Upper lobe of left lung (tissue), 4 donors: ENCODE measurements around the gene NEO1.

Experiments used
- POLR2A ChIP-seq, 4 donors: fragments of 450-650 bp; IDR thresholded peaks; one replicate each; pipeline ENCODE4 v1.5.1; 2016 to 2017; ENCODE audit warnings: antibody characterized with exemption in 4 of 4, mild to moderate bottlenecking in 2 of 4
- POLR2AphosphoS5 ChIP-seq, 2 donors: sonication (generic); formaldehyde crosslinking; IDR thresholded peaks; one replicate each; pipeline ENCODE4 v1.5.1; 2017; ENCODE audit warnings: antibody characterized with exemption in 2 of 2
- TF ChIP-seq, protein P1 (sequence below), 6 experiments: fragments of 450-650 bp in 4 of 6; fragments of 200-600 bp in 2 of 6; sonication (generic) in 2 of 6; IDR thresholded peaks; one replicate each; pipeline ENCODE4 v1.5.1; 2016 to 2019; ENCODE audit warnings: antibody characterized with exemption in 6 of 6

DNA sequence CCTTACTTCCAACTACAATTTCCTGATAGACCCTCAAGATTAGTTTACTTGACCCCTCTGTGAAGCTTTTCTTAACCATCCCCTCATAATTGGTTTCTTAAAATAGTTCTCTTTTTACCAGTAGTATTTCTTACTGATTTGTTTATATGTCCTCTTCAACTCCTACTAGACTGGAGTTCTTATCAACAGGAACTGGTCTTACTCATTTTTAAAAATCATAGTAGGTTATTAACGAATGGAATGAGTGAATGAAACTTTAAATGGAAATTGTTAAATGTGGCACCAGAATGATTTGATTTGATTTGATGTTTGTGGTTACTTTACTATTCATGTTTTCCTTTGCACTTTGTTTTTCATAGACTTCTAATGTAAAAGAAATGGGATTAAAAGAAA, 91.5 kb downstream of the NEO1 start:
- TF ChIP-seq, protein P1, sequence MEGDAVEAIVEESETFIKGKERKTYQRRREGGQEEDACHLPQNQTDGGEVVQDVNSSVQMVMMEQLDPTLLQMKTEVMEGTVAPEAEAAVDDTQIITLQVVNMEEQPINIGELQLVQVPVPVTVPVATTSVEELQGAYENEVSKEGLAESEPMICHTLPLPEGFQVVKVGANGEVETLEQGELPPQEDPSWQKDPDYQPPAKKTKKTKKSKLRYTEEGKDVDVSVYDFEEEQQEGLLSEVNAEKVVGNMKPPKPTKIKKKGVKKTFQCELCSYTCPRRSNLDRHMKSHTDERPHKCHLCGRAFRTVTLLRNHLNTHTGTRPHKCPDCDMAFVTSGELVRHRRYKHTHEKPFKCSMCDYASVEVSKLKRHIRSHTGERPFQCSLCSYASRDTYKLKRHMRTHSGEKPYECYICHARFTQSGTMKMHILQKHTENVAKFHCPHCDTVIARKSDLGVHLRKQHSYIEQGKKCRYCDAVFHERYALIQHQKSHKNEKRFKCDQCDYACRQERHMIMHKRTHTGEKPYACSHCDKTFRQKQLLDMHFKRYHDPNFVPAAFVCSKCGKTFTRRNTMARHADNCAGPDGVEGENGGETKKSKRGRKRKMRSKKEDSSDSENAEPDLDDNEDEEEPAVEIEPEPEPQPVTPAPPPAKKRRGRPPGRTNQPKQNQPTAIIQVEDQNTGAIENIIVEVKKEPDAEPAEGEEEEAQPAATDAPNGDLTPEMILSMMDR (IDR thresholded peaks at IDR 0.05): no peak
- TF ChIP-seq POLR2A (IDR thresholded peaks at IDR 0.05) (no peak), POLR2AphosphoS5 (IDR thresholded peaks at IDR 0.05) (no peak)
